BLaER1 treated with 17β-estradiol and CSF1 and Interleukin-3, amounts not matched to agents 10 nM and 100 nM (cell line): Measurements from ENCODE around the gene USB1.

Experiments
- H3K27ac ChIP-seq, 11 experiments: shearing (Covaris generic); formaldehyde crosslinking; 2 replicates each; pipeline ENCODE4 v1.8.1; 2022
- H3K27me3 ChIP-seq, 11 experiments: shearing (Covaris generic); formaldehyde crosslinking; 2 replicates each; pipeline ENCODE4 v1.8.1; 2022
- H3K36me3 ChIP-seq, 11 experiments: shearing (Covaris generic); formaldehyde crosslinking; 2 replicates each; pipeline ENCODE4 v1.8.1; 2022
- H3K4me1 ChIP-seq, 10 experiments: shearing (Covaris generic); formaldehyde crosslinking; 2 replicates each; pipeline ENCODE4 v1.8.1; 2022
- H3K4me2 ChIP-seq, 11 experiments: shearing (Covaris generic); formaldehyde crosslinking; 2 replicates each; pipeline ENCODE4 v1.8.1; 2022
- H3K4me3 ChIP-seq, 10 experiments: shearing (Covaris generic); formaldehyde crosslinking; 2 replicates each; pipeline ENCODE4 v1.8.1; 2022
- H3K9ac ChIP-seq, 11 experiments: shearing (Covaris generic); formaldehyde crosslinking; 2 replicates each; pipeline ENCODE4 v1.8.1; 2022
- H3K9me3 ChIP-seq, 11 experiments: shearing (Covaris generic); formaldehyde crosslinking; replicated peaks in 1 of 11; 2 replicates each; pipeline ENCODE4 v1.8.1; 2022
- H4K20me1 ChIP-seq, 11 experiments: shearing (Covaris generic); formaldehyde crosslinking; 2 replicates each; pipeline ENCODE4 v1.8.1; 2022
- Cebpa-rat ChIP-seq, 11 experiments: shearing (Covaris generic); IDR thresholded peaks; 2 replicates each; pipeline ENCODE4 v1.8.1; 2022

USB1 gene

GRCh38 chr16:57997176-57997527 is 4.1 kb upstream of the USB1 start:
- Histone ChIP-seq H3K4me1 (peaks cover 36 to 73% (median 51%) of the 10 kb centered on the region in 10 experiments), H3K27ac (no peak overlapping the region), H4K20me1 (peaks cover 39 to 75% (median 66%) of the 10 kb centered on the region in 11 experiments; a peak in 21 of 22 replicates), H3K9ac (peak overlapping the region in 2 of 11 experiments; percentile 91 to 97; a peak in 2 of 22 replicates), H3K4me3 (no peak overlapping the region), H3K9me3 (no peaks in the 10 kb centered on the region), H3K4me2 (peak overlapping the region in 4 of 11 experiments; percentile 85 to 99 (median 96); a peak in 6 of 22 replicates), H3K27me3 (no peaks in the 10 kb centered on the region), H3K36me3 (peaks cover 34 to 55% (median 51%) of the 10 kb centered on the region in 11 experiments)
- TF ChIP-seq Cebpa-rat (IDR thresholded peaks at IDR 0.05): no peak

- H3K4me1 ChIP-seq: peaks cover 42 to 78% (median 56%) of the 10 kb centered on the region in 10 experiments
- H3K9me3 ChIP-seq: no peaks in the 10 kb centered on the region
- H4K20me1 ChIP-seq: peaks cover 39 to 79% (median 66%) of the 10 kb centered on the region in 11 experiments; a peak in 21 of 22 replicates
- peak overlapping the region in 10 of 11 experiments; percentile 85 to 100 (median 96); a peak in 20 of 22 replicates for H3K4me2 ChIP-seq
- TF ChIP-seq Cebpa-rat (IDR thresholded peaks at IDR 0.05): no peak
- H3K4me3 ChIP-seq: peak overlapping the region in 4 of 10 experiments; percentile 27 to 93 (median 91); a peak in 6 of 20 replicates
- peaks cover 38 to 59% (median 56%) of the 10 kb centered on the region in 11 experiments for H3K36me3 ChIP-seq
- no peaks in the 10 kb centered on the region for H3K27me3 ChIP-seq
- H3K9ac ChIP-seq: peak overlapping the region in 8 of 11 experiments; percentile 50 to 97 (median 90); a peak in 12 of 22 replicates
- peak overlapping the region in 8 of 11 experiments; percentile 14 to 92 (median 56); a peak in 11 of 22 replicates for H3K27ac ChIP-seq
Measured at GRCh38 chr16:57997528-57998265, 3.5 kb upstream of the USB1 start.

- peak overlapping the region in 6 of 10 experiments; percentile 70 to 93 (median 84); a peak in 11 of 20 replicates for H3K4me3 ChIP-seq
Measured at GRCh38 chr16:57998486-57998885, 2.7 kb upstream of the USB1 start.

GRCh38 chr16:57998992-57999365 is 2.2 kb upstream of the USB1 start:
- Histone ChIP-seq H3K4me2 (peak overlapping the region; percentile 85 to 100 (median 96)), H3K9ac (peak overlapping the region; percentile 88 to 97 (median 92); a peak in 21 of 22 replicates), H3K27me3 (no peaks in the 10 kb centered on the region), H3K4me3 (peak overlapping the region in 9 of 10 experiments; percentile 70 to 93 (median 79); a peak in 18 of 20 replicates), H3K27ac (peak overlapping the region in 10 of 11 experiments; percentile 58 to 92 (median 88); a peak in 21 of 22 replicates), H3K9me3 (no peaks in the 10 kb centered on the region), H3K4me1 (peaks cover 48 to 76% (median 60%) of the 10 kb centered on the region in 10 experiments), H4K20me1 (peaks cover 39 to 72% (median 57%) of the 10 kb centered on the region in 11 experiments; a peak in 21 of 22 replicates), H3K36me3 (peaks cover 48 to 60% (median 54%) of the 10 kb centered on the region in 11 experiments)
- TF ChIP-seq Cebpa-rat (IDR thresholded peaks at IDR 0.05): no peak

More at GRCh38 chr16:57998486-57998885, 2.7 kb upstream of the USB1 start:
- Histone ChIP-seq H3K4me2 (peak overlapping the region; percentile 85 to 100 (median 96)), H3K9ac (peak overlapping the region; percentile 88 to 97 (median 92)), H3K27ac (peak overlapping the region in 10 of 11 experiments; percentile 58 to 92 (median 88); a peak in 19 of 22 replicates), H3K4me1 (peaks cover 48 to 81% (median 62%) of the 10 kb centered on the region in 10 experiments), H3K9me3 (no peaks in the 10 kb centered on the region), H3K36me3 (peaks cover 46 to 63% (median 57%) of the 10 kb centered on the region in 11 experiments), H3K27me3 (no peaks in the 10 kb centered on the region), H4K20me1 (peaks cover 39 to 74% (median 62%) of the 10 kb centered on the region in 11 experiments; a peak in 21 of 22 replicates)
- 0 out of 22 replicates have a peak, but pooled peaks of 1 of the 11 experiments have one; percentile 12 for TF ChIP-seq Cebpa-rat (IDR thresholded peaks at IDR 0.05)

GRCh38 chr16:57999366-57999970 is 1.7 kb upstream of the USB1 start:
- peak overlapping the region; percentile 85 to 100 (median 96) for H3K4me2 ChIP-seq
- peak overlapping the region; percentile 76 to 92 (median 88) for H3K27ac ChIP-seq
- H4K20me1 ChIP-seq: peaks cover 39 to 72% (median 56%) of the 10 kb centered on the region in 11 experiments; a peak in 20 of 22 replicates
- H3K4me1 ChIP-seq: peaks cover 46 to 76% (median 58%) of the 10 kb centered on the region in 10 experiments
- no peaks in the 10 kb centered on the region for H3K27me3 ChIP-seq
- H3K9me3 ChIP-seq: no peaks in the 10 kb centered on the region
- peak overlapping the region; percentile 70 to 93 (median 79) for H3K4me3 ChIP-seq
- peak overlapping the region; percentile 88 to 97 (median 92) for H3K9ac ChIP-seq
- TF ChIP-seq Cebpa-rat (IDR thresholded peaks at IDR 0.05): no peak
- H3K36me3 ChIP-seq: peaks cover 45 to 60% (median 54%) of the 10 kb centered on the region in 11 experiments

GRCh38 chr16:57999971-58000705 is 1.1 kb upstream of the USB1 start, which contains the start of gene ZNF319:
TSS of gene ZNF319 (minus strand) at chr16:58000672. CDS start at chr16:57998265, 2,407 bp downstream.
- Histone ChIP-seq H3K4me2 (peak within 1 kb of the TSS; percentile 92 to 100 (median 100)), H3K4me1 (peaks cover 46 to 76% (median 58%) of the 10 kb centered on the region in 10 experiments), H3K4me3 (peak within 1 kb of the TSS; percentile 70 to 93 (median 79)), H3K36me3 (peaks cover 41 to 61% (median 54%) of the 10 kb centered on the region in 11 experiments), H3K9me3 (no peaks in the 10 kb centered on the region), H3K27ac (peak within 1 kb of the TSS; percentile 76 to 92 (median 88)), H3K27me3 (no peaks in the 10 kb centered on the region), H4K20me1 (peaks cover 38 to 72% (median 57%) of the 10 kb centered on the region in 11 experiments; a peak in 20 of 22 replicates), H3K9ac (peak within 1 kb of the TSS; percentile 88 to 97 (median 92))
- TF ChIP-seq Cebpa-rat (IDR thresholded peaks at IDR 0.05): no peak

- H3K27ac ChIP-seq: peak overlapping the region in 10 of 11 experiments; percentile 83 to 92 (median 89); a peak in 18 of 22 replicates
- peaks cover 33 to 58% (median 50%) of the 10 kb centered on the region in 11 experiments for H3K36me3 ChIP-seq
- H3K9ac ChIP-seq: peak overlapping the region; percentile 88 to 97 (median 92); a peak in 20 of 22 replicates
- no peak for TF ChIP-seq Cebpa-rat (IDR thresholded peaks at IDR 0.05)
- H3K27me3 ChIP-seq: no peaks in the 10 kb centered on the region
- H3K4me2 ChIP-seq: peak overlapping the region; percentile 92 to 100 (median 100)
- peaks cover 0 to 9% (median 7%) of the 10 kb centered on the region in 11 experiments; a peak in 12 of 22 replicates for H3K9me3 ChIP-seq
- peaks cover 44 to 58% (median 53%) of the 10 kb centered on the region in 10 experiments for H3K4me1 ChIP-seq
- H3K4me3 ChIP-seq: peak overlapping the region; percentile 70 to 93 (median 79)
- peaks cover 23 to 68% (median 40%) of the 10 kb centered on the region in 11 experiments; a peak in 19 of 22 replicates for H4K20me1 ChIP-seq
Measured at GRCh38 chr16:58001781-58002415, 691 bp downstream of the USB1 start.
